HG02623 (cell line): ENCODE results near the gene FABP2.
A peak's percentile ranks its signal among the peaks of the same experiment; 100 is the strongest.
"Not testable (repeated sequence)": the region's sequence is repeated elsewhere in the genome, so short reads cannot be mapped to it uniquely, and the experiment has no call there.

Source experiments
- ATAC-seq: cut with Tn5 transposase; IDR thresholded peaks from one replicate; pipeline ENCODE4 v1.9.1; 2021; ENCODE audit warnings: moderate library complexity; ENCODE audit not compliant: unreplicated experiment

Gene FABP2

DNA sequence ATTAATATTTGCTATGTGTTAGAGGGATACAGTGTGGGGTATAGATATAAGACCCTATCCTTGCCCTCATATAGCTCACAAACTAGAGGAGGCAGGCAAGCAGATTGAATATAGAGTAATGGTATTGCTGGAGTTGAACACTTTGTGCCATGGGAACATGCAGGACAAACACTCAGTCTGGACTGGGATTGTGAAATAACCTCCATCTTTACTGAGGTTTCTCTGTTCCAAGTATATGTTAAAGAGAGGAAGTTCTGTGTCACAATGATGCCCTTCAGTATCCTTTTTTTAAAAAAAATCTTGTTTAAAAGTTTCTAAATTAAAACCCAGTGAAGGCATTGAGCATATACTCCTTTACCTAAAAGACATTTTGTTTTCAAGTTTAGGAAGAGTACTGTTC lies 8.7 kb downstream of the FABP2 start:
- no peak for ATAC-seq

DNA sequence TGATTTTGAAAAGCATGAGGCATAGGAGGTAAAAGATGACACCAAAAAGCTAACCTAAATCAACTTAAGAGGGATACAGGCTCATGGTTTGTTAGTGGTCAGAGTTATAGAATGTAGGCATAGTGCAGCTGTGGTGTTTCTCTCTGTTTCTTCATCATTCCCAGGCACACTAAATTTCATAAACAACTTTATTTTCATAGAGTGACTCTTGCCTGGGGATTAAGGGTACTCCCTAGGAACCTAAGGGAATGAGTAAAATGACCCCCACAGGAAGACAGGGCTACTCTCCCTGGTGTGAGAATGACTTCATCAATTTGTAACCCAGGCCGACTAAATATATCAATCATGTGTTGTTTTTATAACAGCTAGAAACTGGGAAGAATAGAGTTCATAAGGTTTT lies 11.1 kb downstream of the FABP2 start:
- no peak for ATAC-seq

DNA sequence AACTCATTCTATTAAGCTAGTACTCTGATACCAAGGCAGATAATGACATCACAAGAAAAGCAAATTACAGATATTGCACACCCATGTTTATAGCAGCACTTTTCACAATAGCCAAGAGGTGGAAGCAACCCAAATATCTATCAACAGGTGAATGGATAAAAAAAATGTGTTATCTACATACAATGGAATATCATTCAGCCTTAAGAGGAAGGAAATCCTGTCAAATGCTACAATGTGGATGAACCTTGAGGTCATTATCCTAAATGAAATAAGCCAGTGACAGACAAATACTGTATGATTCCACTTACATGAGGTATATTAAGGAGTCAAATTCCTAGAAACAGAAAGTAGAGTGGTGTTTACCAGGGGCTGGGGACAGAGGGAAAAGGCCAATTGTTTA lies 14.3 kb downstream of the FABP2 start:
- ATAC-seq = no peak

DNA sequence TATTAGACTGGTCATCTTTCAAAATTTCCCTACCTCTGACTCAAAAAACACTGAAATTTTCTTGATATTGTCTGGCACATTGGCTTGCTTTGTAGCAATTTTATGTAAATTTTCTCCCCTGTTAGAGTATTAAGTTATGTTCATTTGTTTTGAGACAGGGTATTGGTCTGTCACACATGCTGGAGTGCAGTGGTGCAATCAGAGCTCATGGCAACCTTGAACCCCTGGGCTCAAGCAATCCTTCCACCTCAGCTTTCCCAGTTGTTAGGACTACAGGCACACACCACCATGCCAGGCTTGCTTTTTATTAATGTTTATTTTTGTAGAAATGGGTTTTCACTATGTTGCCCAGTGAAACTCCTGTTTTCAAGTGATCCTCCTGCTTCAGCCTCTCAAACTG lies 17.5 kb downstream of the FABP2 start:
- ATAC-seq = no peak

DNA sequence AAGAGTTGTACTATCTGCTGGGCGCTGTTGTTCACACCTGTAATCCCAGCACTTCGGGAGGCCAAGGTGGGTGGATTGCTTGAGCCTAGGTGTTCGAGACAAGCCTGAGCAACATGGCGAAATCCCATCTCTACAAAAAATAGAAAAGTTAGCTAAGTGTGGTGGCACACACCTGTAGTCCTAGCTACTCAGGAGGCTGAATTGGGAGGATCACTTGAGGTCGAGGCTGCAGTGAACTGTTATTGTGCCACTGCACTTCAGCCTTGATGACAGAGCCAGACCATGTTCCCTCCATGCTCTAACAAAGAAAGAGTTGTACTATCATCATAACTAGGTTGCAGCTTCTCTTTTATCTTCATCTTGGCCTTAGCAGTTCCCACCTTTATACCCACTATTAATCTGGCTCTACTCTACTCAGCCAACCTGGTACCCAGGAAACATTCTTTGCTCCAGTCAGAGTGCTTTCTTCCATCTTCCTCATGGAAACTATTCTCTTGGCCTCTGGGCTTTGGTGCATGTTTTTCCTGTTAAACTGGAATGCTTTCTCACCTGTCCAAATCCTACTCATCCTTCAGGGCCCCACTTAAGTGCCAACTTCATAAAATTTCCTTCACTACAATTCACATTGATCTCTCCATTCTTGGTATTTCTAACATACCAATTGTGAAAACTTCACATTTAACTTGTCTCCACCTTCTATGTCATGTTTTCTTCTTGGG lies 18.2 kb downstream of the FABP2 start:
- no peak for ATAC-seq

DNA sequence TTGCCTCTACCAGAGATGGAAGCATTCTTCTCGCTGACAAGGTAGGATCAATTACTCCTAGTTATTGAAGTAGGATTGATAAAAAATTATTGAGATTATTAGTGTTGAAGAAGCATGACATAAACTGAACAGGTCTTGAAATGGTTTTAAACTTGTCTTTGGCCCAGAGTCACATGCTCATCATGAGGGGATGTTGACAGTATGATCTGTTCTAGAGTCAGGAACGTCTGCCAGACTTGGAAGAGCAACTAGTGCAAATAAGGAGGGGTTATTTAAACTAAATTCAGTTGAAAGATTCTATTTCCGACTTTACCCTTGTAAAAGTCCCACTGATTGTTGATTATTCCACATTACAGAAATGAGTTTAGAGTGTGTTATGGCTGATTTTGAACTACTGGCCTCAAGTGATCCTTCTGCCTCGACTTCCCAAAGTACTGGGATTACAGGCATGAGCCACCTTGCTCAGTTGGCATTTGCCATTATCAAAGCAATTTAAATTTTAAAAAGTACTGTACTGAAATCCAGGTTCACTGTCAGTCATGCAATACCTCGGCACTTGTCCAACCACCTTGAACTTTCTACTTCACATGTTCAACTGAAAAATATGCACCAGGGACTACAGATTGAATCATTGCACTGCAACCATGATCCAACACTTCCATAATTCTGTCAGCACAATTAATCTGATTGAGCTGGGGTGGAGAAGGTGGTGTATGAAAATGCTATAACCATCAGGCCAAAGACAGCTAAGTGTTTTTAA lies 19.7 kb downstream of the FABP2 start:
- no peak for ATAC-seq

DNA sequence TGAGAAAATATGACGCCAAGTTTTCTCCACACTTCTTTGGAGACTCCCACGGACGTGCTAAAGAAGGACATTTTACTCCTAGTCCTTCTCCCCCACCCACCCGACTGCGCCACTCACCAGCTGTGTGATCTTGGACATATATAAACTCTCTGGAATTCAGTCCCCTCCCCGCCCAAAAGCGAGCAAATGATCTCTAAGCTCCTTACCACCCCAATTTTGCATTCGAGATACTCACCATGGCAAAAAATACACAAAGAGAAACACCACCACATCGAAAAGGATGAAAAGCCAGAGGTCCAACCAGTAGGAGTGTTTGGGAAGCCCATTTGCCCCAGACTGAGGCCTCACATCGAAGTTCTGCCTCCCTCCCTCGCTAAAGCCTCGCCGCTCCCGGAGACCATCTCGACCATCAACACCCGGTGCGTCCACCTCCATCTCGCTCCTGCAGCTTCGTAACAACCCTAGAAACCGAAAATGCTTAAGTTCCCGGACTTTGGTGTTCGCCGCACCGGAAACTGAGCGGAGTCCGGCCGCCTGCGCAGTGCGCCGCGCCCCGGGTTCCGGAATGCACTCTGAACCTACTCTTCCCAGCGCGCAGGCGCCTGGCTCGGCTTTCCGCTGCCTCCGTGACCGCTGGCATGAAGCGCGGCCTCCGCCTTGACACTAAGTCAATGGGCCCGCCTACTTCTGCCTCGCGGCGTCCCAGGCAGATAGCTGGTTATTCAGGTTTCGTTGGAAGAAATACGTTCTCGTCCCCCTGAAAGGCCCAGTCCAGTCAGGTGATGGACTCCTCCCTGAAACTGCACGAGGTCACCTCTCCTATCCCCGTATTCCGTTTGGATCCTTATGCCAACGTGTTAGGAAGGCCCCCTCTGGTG lies 21.6 kb downstream of the FABP2 start:
- ATAC-seq = peak; percentile 95

DNA sequence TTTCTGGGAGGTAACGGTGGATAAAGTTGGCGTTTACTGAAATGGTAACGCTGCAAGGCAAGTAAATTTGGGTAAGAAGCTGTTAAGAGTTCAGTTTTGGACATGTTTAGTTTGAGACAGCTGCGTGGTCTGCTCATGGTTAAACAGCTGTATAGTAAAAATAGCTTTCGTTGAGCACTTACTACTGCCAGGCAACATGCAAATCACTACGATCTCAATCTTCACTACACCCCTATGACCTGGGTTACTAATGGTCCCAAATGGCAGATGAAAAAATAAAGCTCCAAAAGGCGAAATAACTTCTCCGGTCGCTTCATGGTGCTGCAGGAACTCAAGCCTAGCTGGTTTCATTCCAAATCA lies 22.2 kb downstream of the FABP2 start:
- ATAC-seq = peak; percentile 54

DNA sequence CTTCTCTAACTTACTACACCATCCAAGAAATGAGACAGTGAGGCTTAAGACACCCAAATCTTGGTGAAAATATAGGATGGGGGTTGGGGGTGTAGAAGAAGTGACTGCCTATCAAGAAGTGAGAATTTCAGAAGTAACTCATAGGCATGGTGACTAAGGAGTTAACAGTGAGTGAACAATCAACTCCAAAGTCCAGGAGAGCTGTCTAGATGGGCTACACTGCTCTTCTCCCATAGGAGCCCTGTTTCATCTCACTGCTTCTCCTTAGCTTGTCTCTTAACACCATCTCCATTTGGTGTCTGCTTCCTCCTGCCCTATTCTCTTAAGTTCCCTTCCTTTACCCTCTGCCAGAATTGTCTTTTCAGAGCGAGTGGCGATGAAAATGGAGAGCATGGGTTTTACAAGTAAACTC lies 22.7 kb downstream of the FABP2 start:
- ATAC-seq = no peak

DNA sequence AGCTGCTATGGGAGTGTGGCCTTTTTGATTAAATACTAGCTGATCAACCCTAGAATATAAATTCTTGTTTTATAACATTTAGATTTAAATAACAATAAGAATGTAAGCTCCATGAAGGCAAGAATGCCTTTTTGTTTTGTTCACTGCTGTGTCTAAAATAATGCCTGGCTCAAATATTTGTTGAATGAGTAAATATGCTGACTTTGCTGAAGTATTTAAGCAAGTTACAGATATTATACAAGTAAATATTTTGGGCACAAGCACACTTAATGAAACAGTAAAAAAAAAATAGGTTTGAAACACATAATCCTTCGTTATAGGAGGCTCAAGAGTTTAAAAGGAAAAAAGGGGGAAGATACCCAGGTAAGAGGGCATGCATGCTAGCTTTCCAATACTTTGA lies 24.1 kb downstream of the FABP2 start:
- no peak for ATAC-seq

DNA sequence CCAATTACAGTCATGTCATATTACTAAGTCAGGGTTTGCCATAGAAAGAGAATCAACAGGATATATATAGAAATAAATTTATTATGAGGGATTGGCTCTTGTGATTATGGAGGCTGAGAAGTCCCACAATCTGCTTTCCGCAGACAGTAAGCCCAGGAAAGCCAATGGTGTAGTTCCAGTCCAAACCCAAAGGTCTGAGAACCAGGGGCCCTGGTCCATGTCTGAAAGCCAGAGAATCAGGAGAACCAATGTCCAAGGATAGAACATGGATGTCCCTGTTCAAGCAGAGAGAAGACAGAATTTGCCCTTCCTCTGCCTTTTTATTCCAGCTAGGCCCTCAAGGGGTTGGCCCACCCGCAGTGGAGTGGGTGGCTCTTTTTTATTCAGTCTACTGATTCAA lies 25.6 kb downstream of the FABP2 start:
- ATAC-seq = no peak

DNA sequence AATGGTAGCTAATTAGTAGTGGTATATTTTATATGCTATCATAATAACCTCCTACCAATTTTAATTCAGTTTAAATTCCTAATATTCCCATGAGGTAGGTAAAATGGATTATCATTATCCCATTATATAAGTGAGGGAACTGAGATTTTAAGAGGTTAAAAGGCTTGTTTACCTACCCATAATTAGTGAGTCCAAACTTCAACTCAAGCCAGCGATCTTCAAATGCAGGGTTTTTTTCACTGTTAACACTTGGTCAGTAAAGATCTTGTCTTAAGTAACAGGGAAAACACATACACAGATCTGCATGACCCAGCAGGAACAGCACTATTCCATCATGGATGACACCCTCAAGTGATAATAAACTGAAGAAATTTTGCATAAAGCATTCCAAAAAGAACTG lies 31.3 kb downstream of the FABP2 start:
- ATAC-seq = no peak

DNA sequence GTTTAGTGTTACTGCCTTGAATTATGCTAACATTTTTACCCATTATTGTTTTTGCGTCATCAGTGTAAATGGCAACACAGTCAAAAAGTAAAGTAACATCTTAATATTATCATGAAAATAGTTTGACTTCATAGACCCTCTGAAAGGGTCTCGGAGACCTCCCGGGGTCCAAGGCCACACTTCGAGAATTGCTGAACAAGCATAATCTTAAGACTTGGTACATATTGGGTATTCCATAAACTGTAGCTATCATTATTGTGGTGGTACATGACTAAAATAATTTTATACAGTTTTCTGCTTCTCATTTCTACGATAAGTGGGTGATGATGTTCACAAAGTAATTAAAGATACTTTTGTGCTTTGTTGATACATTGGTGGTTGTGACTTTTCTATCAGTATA lies 32.6 kb downstream of the FABP2 start:
- no peak for ATAC-seq

DNA sequence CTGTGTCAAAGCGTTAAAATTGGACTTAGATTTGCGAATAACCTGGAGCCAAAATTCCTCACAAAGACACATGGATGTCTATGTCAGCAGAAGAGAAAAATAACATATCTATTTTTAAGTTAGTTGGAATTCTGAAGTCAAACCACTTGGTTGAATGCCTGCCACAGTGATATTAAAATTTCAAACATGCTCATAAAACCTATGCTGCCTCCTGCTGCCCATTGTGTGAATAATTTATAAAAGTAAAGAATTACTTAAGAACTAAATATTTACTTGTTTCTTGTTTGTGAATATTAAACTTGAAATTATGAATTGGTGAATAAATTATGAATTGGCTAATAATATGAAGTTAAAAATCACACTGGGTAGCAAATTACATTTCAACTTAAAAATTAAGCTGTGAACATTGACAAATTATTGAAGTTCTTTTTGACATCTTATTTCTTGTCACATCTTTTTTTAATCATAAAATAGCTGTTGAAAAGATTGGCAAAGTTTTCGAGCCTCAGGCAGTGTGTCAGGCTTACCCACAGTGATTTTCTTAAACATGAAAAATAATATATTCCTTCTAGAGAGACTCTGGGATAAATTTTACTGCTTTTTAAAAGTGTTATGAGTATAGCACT lies 35.4 kb downstream of the FABP2 start:
- no peak for ATAC-seq

DNA sequence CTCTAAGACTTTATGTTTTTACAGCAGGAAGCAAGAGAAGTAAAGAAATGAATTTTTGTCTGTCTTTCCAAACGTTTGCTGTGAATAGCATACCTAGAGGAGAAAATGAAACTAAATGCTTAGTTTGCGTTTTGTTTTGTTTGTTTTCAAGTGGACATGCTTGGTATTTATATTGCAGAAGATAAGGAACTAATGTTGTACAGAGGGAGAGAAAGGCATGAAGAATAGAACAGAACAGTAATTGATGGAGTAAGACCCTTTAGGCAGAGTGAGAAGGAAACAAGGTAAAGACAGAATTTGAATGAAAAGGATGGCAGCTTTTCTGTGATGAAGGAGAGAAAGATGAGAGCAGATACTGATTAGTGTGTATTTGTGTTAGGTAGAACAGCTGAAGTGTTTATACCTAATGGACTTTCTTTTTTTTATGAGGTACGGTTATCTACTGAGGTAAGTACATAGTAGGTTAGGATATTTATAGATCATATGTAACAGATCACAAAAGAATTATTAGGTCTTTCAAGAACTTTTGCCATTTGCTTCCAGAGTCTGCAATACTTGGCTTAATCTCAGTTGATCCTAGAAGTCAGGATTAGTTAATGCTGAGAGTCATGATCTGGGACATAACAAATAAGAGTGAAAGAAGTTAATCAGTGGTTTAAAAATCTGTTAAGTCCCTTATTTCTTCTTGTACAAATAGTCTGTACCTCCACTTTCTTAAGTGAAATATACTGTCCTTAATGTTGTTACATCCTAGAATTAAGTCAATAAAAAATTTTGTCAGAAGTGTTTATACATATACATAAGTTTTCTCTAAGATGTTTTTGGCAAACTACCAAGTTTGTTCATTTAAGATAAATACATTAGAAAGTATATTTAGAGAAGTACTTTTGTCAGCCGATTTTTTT lies 36.8 kb downstream of the FABP2 start:
- ATAC-seq = peak; percentile 72

DNA sequence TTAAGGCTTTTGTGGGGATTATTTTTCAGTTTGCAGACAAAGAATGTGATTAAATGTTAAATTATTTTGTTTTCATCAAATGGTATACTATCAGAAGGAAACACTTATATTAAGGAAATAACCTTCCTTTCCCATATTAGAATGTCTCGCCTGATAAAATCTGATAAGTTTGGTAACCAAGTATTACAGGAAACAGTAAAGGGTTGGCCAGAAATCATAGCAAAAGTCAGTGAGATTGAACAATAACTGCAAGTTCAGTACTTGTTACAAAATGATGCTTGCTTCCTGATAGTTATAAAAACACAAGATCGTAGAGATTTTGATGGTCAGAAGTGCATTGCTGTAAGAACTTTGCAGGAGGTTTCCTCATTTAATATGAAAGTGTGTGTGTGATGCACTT lies 40.5 kb downstream of the FABP2 start:
- ATAC-seq = no peak

DNA sequence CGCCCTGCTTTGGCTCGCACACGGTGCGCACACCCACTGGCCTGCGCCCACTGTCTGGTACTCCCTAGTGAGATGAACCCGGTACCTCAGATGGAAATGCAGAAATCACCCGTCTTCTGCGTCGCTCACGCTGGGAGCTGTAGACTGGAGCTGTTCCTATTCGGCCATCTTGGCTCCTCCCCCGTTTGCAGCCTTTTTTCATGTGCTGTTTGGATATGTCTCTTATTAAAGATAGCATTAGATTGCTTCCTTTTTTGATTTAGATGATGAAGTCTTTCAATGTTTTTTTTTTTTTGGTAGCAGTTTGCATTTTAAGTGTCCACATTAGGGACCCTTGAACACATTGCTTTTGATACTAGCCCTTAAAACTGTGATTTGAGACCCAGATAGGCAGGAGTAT lies 42.0 kb downstream of the FABP2 start:
- not testable (repeated sequence) for ATAC-seq

DNA sequence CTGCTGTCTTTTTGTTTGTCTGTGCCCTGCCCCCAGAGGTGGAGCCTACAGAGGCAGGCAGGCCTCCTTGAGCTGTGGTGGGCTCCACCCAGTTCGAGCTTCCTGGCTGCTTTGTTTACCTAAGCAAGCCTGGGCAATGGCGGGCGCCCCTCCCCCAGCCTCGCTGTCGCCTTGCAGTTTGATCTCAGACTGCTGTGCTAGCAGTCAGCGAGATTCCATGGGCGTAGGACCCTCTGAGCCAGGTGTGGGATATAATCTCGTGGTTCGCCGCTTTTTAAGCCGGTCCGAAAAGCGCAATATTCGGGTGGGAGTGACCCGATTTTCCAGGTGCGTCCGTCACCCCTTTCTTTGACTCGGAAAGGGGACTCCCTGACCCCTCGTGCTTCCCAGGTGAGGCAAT lies 42.4 kb downstream of the FABP2 start:
- not testable (repeated sequence) for ATAC-seq

DNA sequence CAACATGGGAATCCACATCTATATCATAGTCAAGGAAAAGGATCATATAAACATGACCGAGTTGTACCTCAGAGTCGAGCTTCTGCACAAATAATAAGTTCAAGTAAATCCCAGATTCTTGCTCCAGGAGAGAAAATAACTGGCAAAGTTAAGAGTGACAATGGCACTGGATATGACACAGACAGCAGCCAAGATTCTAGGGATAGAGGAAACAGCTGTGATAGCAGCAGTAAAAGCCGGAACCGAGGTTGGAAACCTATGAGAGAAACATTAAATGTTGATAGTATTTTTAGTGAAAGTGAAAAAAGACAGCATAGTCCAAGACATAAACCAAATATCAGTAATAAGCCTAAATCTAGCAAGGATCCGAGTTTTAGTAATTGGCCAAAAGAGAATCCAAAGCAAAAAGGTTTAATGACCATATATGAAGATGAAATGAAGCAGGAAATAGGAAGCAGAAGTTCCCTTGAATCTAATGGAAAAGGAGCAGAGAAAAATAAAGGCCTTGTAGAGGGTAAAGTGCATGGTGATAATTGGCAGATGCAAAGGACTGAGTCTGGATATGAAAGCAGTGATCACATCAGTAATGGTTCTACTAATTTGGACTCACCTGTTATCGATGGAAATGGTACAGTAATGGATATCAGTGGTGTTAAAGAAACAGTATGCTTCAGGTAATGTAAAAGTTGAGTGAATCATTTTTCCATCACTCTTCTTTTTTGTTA lies 50.4 kb downstream of the FABP2 start:
- no peak for ATAC-seq

DNA sequence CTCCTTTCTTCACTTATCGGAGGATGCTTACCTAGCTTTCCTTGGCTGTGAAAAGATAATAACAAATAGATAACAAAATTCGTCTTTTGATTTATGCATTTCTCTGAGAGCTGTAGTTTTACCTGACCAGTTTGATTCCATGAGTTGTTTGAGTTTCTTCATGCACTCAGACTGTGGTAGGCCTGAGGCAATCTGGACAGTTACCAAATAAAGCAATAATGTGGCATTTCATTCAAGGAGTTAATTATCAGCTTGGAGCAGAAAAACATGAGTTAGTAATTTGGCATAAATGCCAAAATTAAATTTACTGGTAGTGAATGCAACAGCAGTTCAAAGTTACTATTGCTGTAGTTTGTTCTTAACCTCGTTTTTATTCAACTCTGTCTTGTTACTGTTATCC lies 53.5 kb downstream of the FABP2 start:
- no peak for ATAC-seq
